ENCODE data around the gene ASIP. TPM values are rescaled to one million over a fixed set of nuclear protein-coding genes. Genes with fewer than 3 reads are reported as not detected.

Gene ASIP
- total and polyA plus RNA-seq, 2 of the 13 experiments (the other 11 are each of a cell fraction or from before 2014, with no cell fraction given) = not detected

GRCh38 chr20:34312544-34313217 lies 71.5 kb downstream of the ASIP start (continued):
- TF ChIP-seq NFKB2 (CRISPR knock-in tag; IDR thresholded peaks at IDR 0.05; ENCODE audit: borderline replicate concordance) = peak; percentile 60; the same call in 1 of the 2 replicates
- TF ChIP-seq MED13 (CRISPR knock-in tag; IDR thresholded peaks at IDR 0.05) = no peak
- peak; percentile 70; the same call in 1 of the 2 replicates for TF ChIP-seq TFE3 (CRISPR knock-in tag; IDR thresholded peaks at IDR 0.05)
- peak; percentile 93 for TF ChIP-seq HDAC1 (CRISPR knock-in tag; IDR thresholded peaks at IDR 0.05)
- peak; percentile 89 for TF ChIP-seq SAP130 (CRISPR knock-in tag; IDR thresholded peaks at IDR 0.05; ENCODE audit: low read depth)
- TF ChIP-seq ASH2L (IDR thresholded peaks at IDR 0.05; ENCODE audit: insufficient read length, low read depth, low read length) = peak; percentile 54
- 0 out of 2 replicates have a peak, but pooled peaks have one; percentile 75 for TF ChIP-seq JUN (CRISPR knock-in tag; IDR thresholded peaks at IDR 0.05)
- peak; percentile 98 for TF ChIP-seq ZNF205 (CRISPR knock-in tag; IDR thresholded peaks at IDR 0.05)
- no peak for TF ChIP-seq ZNF329 (CRISPR knock-in tag; IDR thresholded peaks at IDR 0.05; ENCODE audit: low read depth)
- no peak; the same call in 1 of the 2 replicates for TF ChIP-seq HES4 (CRISPR knock-in tag; IDR thresholded peaks at IDR 0.05; ENCODE audit: borderline replicate concordance)
- TF ChIP-seq SAFB2 (CRISPR knock-in tag; IDR thresholded peaks at IDR 0.05; ENCODE audit: borderline replicate concordance, low read depth) = peak; percentile 83; the same call in 1 of the 2 replicates
- TF ChIP-seq TBP (CRISPR knock-in tag; IDR thresholded peaks at IDR 0.05) = no peak
- TF ChIP-seq ZNF780A (CRISPR knock-in tag; IDR thresholded peaks at IDR 0.05) = no peak
- no peak; the same call in 1 of the 2 replicates for TF ChIP-seq FOXK2 (IDR thresholded peaks at IDR 0.05)
- TF ChIP-seq TSC22D2 (CRISPR knock-in tag; IDR thresholded peaks at IDR 0.05; ENCODE audit: borderline replicate concordance) = peak; percentile 95
- no peak for TF ChIP-seq SRSF4 (IDR thresholded peaks at IDR 0.05; ENCODE audit: low read depth, low read length, poor library complexity, severe bottlenecking)
- peak; percentile 69; the same call in 1 of the 2 replicates for TF ChIP-seq THAP9 (CRISPR knock-in tag; IDR thresholded peaks at IDR 0.05; ENCODE audit: borderline replicate concordance)
- peak; percentile 81 for TF ChIP-seq ZBTB39 (CRISPR knock-in tag; IDR thresholded peaks at IDR 0.05)
- peak; percentile 85 for TF ChIP-seq MIER2 (CRISPR knock-in tag; IDR thresholded peaks at IDR 0.05)
- peak; percentile 93 for TF ChIP-seq ZNF547 (CRISPR knock-in tag; IDR thresholded peaks at IDR 0.05)
- 0 out of 2 replicates have a peak, but pooled peaks have one; percentile 83 for TF ChIP-seq GTF3A (CRISPR knock-in tag; conservative IDR thresholded peaks at IDR 0.05)
- TF ChIP-seq SIX1 (CRISPR knock-in tag; IDR thresholded peaks at IDR 0.05; ENCODE audit: borderline replicate concordance) = peak; percentile 80
- TF ChIP-seq HDAC2 (CRISPR knock-in tag; IDR thresholded peaks at IDR 0.05) = peak; percentile 92
- TF ChIP-seq ZNF3 (CRISPR knock-in tag; IDR thresholded peaks at IDR 0.05) = no peak
- TF ChIP-seq ZNF672 (CRISPR knock-in tag; IDR thresholded peaks at IDR 0.05) = no peak

Measured in HepG2 (cell line).